Measurements from ENCODE around the gene SLC1A2.

SLC1A2 gene

DNA sequence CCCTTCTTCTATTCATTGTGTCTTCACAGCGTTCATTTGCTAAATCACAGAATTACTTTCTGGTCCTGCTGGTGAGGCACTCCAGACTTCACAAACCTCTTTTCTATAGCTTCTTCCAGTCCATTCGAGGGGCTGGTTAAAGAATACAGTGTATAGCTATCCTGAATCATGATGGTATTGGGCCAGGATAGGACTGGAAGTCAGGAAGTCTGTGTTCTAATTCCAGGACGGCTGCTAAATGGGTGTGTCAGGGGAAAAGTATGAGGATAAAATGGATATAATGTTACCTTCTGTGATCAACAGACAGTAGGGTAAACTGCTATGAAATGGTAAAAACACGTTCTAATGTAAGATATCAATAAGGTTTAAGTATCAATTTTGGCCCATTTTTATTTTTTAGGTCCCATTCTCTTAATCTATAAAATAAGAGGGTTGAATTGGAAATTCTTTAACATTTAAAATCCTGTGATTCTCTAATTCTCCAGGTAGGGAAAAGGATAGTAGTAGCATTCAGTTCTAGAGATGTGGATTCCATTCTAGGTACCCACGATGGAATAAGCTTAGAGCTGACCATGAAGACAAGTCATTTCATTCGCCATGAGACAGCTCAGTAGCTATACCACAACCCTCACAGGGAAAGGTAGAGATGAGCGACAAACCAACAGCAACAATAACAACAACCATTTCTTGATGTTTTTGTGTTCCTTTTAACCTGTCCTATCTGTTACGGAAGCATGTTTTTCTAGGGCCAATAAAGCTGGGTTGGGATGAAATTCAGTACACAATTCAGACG is 96.1 kb downstream of the SLC1A2 start:
- no peak for FAIRE-seq

DNA sequence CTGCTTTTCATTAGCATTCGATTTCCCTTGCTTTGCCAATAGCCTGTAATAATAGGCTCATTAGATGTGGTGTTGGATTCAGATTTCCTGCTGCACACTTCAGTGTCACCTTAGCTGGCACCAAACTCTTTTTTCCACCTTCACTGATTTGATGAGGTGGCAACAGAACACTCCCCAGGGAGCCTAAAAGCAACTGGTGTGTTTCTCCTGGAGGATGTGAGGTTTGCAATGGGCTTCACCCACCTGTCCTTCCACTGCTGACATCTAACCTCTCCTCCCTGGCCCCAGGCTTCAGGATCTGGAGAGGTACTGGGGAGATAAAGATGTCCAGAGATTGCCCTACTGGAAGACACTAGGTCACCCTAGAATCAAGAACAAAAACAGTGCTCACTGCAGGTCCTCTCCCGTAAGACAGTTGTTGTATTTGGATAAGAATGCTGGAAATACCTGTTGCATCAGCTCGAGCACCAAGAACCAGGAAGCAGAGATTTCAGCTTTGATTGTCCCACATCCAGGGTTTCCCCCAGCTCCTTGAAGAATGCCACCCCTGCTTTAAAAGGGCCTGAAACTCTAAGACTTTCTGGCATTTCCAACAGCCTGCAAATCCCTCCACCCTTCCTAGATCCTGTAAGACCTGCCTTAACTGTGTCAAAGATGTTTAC is 96.9 kb downstream of the SLC1A2 start:
- FAIRE-seq: no peak

DNA sequence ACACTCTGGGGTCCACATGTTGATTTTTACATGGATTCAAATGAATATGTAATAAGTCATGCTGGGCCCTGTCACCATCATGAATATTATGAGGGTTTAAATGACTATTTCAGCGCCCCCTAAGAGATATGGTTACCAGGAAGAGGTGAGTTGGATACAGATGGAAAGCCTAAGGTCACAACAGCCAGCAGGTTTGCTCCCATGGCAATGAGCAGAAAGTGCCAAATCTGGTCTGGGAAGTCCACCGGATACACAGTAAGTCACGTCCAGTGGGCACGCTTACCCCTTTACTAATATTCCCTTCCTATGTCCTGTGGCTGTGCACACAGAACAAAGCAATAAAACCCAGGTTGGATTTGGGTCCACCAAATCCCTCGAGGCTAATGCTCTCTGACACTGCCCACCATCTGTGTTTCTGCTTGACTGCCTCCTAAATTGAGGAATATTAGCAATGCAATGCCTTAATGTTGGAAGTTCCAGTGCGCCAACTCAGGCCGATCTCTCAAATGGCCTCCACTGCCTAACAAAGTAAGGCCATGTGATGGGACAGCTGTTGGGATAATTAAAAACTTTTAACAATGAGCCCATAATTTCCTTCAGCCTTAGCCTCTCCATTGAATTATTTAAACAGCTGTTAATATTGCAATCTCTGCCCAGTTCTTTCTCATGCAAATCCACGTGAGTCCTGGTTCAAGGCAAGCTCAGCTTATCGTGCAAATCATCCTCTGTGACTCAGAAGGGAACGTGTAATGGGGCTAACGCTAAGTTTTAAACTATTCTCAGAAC is 97.6 kb downstream of the SLC1A2 start:
- no peak for FAIRE-seq

DNA sequence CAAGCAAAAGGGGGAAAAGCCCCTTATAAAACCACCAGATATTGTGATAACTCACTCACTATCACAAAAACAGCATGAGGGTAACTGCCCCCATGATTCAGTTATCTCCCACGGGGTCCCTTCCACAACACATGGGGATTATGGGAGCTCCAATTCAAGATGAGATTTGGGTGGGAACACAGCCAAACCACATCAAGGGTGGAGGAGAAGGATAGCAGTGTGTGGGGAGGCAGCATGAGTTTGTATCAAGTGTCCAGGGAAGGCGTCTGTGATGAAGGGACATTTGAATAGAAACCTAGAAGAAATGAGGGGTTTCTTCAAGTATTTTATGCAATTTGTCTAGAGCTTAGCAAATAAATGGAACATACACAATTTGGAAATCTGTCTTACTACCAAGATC is 98.2 kb downstream of the SLC1A2 start:
- no peak for FAIRE-seq

DNA sequence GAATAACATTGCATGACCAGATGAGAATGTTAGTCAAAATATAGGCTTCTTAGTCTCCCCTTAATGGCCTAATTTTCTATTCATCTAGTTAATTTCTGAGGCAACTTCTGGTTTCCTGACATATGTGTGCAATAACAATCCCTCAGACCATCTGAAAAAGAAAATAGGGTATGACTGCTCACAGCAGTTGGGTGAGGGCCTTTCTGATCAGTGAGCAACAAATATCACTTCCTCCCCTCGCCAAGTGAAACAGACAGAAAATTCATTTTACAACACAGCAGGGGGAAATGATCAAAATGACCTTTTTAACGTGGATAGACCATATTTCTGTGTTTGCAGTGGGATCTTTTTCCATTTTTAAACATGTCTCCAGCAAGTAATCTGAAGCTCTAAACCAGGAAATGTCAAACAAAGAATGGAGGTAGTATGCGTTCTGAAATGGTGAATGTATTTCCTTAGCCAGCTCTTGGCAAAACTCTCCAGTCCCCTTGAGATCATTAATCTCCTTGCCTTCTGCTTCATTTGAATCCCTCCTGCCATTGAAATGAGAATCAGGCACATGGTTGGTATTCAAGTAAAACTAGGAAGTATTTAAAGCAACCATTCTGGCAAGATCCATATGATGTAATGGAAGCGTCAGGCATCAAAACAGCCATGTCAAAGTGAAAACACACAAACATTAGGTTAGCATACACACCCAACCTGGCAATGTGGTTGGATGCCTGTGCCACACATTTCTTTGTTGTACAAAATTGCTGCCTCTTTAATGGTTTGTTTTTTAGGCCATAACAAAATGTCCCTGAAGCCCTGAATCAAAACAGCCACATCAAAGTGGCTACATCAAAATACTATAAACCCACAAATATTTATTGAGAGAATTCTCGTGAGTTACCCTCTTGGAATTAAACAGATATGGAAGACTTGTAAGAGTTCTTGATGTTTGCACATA is 100.1 kb downstream of the SLC1A2 start:
- no peak for FAIRE-seq

DNA sequence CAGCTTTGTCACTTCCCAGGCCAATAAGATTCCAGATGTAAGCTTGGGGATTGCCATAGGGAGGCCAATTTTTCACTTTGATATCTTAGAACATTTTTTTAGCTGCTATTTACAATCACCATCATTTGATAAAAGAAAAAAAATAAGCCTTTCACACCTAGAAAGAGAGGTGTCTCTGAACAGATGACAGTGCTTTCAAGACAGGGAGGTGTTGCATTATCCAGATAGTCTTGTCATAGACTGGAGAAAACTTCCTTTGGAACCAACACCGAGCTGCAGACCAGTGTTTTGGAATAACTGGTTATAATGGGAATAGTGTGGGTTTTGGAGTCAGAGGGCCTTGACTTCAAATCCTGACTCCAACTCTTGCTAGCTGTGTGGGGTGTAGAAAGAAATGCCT is 101.0 kb downstream of the SLC1A2 start:
- FAIRE-seq: no peak

DNA sequence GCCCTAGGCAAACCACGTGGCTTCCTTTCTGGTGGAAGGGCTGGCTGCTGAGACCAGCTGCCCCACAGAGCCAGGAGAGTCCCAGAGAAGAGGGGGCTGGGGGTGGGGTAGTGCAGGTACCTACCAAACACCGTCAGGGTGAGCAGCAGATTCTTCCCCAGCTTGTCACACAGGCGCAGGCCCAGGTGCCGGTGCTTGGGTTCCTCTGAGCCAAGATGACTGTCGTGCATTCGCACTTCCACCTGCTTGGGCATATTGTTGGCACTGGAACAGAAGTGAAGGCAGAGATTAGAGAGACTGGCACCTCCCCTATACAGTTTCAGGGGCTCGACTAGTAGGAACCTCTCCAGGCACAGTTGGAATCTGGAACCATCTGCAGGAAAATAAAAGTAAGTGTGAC is 102.1 kb downstream of the SLC1A2 start:
- no peak for FAIRE-seq

DNA sequence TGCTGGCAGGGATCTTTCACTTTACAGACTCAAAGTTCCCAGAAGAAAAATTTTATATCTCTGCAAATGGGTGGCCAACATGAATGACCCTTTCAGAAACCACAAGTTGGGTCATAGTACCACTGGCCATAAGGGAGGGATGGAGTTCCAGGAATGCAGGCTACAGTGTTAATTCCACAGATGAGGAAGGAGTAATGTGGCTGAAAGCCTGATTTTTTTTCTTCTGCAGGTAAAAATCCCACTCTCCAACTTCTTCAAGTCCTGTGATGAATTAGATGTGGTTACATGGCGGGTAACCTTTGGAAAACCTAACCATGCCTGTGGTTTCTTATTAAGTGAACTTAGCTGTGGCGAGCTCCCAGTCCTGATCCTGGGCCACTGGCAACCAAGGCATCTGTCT is 103.2 kb downstream of the SLC1A2 start:
- no peak for FAIRE-seq

DNA sequence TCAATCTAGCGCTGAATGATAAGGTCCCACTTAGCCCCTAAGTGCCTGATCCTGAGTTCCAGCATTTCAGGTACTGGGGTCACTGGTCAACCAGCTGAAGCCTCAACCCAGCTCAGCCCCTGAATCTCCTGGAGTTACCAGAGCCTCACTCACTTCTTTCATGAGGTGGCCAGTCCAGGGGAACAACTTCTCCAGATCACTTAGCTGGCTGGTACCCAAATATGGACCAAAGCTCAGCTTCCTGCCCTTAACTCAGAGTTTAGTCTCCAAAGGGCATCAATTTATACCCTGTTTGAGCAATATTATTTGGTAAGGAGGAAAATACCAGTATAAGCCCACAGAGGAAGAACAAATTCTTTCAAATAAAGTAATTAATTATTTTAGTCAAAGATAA is 105.6 kb downstream of the SLC1A2 start:
- no peak for FAIRE-seq

DNA sequence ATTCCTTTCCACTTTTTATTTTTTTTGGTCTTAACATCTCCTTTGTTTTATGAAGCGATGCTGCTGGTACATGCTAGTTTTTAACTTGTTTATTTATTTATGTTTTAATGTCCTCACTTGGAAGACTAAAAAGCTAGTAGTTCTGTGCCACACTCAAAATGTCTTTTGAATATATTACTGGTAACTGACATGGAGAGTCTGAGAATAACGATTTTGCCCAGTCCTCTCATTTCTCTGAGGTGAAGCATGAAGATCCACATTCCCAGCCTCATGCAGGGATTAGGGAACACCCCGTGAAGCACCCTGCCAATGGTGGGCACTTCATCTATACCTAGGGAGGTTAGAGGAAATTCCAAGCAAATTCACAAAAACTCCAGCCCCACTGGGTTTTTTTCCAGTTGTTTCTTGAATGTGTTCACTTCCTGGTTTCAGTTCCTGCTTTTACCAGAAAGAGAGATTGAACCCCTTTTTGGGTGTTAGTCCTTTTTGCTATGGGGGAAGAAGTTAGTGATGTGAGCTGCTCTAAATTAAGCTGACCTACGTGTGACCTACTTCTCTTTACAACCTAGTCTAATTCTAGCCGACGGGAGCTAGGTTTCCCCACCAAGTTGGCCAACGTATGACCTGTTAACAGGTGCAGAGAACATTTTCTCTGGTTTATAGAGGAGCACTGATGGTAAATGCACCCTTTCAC is 106.1 kb downstream of the SLC1A2 start:
- FAIRE-seq: no peak

DNA sequence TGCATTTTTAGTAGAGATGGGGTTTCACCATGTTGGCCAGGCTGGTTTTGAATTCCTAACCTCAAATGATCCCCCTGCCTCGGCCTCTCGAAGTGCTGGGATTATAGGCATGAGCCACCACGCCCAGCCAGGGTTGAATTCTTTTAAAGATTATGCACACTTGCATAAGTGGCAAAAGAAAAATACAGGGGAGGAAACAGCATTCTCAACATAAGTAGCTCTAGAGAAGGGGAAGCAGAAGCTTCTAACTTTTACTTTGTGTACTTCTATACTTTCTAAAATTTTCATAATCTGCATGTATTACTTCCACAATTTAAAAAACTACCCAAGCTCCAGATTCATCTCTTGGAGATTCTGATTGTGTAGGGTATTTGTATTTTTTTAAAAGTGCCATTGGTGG is 108.0 kb downstream of the SLC1A2 start:
- no peak for FAIRE-seq

DNA sequence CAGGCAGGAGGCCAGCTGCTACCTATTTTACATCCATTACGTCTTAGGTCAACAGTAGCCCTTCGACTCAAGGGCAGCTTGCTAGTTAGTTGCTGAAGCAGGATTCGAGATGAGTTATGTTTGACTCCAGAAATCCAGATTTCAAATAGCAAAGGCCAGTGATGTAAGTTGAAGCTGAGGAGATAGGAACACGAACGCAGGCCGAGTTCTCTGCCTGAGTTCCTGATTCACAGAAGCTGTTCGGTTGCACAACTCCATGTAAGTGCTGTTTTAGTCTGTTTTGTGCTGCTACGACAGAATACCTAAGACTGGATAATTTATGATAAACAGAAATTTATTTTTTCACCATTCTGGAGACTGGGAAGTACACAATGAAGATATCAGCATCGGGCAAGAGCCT is 111.2 kb downstream of the SLC1A2 start:
- FAIRE-seq: no peak

DNA sequence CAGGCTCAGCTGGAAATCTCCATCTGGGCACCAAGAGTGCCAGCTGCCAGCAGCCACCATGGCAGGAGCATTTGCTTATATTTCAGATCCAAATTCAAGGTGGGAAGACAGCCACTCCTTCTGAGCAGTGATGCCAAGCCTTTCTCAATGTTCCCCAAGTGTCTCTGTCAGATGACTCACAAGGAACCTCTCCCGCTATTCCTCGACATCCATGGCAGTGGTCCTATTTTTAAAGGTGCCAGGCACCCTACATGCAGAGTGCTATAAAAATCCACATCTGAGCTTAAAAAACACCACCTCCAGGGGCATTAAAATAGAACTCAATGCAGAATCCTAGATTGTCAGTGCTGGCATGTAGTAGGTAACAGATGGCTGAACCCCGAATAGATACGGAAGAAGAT is 112.1 kb downstream of the SLC1A2 start:
- no peak for FAIRE-seq

DNA sequence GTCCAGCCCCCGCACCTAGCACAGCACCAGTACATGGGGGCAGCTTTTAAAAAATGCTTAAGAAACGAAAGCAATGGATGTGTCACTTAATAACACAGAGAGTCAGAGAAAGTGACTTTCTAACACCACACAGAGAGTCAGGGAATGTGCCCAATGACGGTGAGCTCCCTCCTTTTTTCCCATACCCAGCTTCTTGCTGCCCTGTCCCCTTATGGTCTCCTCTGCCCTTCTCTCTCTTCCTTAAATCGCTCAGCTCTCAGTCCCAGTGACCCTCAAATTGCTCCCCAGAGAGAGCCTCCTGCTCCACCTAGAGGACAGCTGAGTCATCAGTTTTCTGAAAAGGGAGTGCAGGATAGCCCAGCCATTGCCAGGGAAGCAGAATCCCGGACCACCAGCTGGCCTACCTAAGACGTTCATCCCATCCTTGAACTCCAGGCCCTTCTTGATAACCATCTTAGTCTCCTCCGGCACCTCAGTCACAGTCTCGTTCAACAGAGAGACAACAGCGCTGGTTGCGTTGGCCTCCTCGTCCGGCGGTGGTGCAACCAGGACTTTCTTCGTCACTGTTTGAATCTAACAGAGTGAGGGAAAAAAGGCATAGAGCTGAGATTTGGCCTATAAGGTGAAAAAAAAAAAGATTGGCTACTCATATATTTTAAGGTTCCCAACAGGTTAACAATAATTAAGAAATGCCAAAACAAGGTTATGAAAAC is 113.5 kb downstream of the SLC1A2 start:
- no peak for FAIRE-seq

DNA sequence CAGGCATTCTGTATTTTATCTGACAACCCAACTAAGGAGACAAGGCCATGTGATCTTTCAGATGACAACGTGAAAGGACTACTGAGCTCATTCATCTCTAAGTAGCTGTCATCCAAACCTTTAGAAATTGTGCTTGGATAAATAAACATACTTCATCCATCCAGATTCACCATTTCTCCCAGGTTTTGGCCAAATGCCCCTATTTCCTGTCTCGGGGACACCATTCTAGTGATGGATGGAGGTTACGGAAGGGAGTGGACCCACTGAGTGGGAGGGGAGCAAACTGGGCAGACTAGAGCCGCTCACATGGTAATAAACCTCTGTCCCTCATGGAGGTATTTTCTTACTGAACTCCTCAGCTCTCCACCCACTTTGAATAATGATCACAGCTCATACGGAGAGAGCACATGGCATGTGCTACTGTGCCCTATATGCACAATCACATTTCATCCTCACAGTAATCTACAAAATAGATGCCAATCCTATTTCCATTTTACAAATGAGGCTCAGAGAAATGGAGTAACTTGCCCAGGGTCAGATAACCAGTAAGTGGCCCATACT is 114.4 kb downstream of the SLC1A2 start:
- FAIRE-seq: no peak

DNA sequence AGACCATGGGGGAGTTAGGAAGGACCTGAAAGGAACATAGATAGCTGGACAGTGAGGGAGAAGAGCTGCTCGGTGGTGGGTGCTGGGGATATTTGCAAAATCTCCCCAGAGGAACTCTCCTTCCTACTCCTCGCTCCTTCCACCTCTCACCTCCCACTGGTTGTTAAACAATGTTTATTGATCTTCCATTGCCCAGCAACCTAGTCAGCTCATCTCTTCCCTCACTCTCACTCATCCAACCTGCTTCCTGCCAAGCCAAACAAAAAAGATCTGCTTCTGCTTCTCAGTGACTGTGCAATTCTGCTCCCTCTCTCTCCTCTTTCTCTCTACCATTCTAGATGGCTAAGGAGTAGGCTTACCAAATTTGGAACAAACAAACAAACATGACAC is 115.0 kb downstream of the SLC1A2 start:
- no peak for FAIRE-seq

DNA sequence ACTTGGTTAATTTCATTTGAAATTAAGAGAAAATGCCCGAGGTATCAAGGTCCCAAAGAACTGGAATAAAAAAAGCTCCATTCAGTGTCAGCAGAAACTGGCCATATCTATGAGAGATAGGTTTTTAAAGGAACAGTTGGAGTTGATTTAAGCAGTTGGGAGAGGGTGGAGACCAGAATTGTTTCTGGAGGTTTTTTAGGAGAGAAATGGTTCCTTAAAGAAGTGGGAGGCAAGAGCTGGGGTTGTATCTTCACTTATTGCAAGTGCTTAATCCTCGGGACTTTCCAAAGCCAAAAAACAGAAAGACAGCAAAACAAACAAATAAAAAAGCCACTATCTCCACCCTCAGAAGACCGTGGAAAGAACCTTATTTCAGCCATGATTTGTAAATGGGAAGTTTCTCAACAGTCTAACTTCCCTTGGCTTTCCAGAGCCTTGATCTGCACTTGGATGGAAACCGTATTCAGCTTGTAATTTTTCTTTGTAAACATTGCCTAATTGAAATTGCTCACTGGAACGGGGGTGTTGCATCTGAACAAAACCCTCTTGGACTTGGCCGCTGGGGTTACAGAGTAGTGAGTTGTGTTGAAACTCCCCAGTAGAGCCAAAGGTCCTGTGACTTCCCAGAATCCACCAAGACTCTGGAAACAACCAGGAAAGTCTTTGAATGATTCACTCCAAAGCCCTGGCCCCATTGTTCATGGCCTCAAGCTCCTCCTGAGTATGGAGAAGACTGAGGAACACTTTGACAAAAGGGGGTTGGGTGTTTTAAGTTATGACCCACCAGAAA is 115.6 kb downstream of the SLC1A2 start:
- no peak for FAIRE-seq

DNA sequence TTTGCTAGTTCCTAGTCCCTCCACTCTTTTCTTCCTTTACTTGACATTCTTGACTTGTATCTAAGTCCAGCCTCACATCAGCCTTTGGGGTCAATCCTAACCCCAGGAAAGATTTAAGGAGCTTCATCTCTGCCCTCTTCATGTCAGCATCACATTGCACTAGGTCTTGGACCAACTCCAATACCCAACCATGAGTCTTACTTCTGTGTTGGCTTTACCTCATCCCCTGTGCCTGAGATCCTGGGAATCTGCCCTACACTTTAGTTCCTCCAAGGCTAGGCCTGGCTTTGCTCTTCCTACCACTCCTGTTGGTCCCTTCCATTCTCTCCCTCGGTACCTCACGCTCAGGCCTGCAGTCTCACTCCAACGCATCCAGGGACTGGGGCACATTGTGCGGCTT is 117.0 kb downstream of the SLC1A2 start:
- no peak for FAIRE-seq

DNA sequence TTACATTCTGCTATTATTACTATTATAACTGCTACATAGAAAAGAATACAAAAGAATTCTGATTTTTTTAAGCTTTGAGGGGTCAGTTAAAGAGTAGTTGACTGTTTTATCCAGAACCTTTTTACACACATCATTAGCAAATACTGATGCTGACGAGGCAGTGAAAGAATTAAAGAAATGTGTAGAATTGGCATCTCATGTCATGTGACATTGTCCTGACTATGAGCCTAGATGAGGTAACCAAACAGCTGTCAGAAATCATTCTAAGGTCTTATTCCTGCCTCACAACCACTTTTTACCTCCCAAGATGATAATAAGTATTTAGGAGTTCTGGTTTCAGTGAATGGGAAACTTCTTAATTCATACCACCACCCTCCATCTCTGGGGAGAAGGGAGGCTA is 121.0 kb downstream of the SLC1A2 start:
- FAIRE-seq: no peak

DNA sequence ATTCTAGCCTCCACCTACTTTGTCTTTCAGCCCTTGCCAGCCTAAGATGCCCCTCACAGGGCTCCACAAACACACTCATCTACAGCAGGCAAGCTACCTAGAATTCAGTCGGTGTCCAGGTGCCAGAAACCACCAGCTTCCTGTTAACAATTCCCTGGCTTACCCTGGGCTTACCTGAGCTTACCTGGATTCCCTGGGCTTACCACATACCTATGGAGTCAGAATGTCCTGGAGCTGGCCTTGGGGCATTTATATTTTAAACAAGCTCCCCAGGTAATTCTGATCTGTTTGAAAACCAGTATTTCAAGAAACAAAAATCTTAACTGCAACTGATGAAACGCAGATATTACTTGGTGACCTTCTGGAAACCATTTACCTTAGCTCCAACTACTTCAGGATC is 123.6 kb downstream of the SLC1A2 start:
- no peak for FAIRE-seq

Measured in TTC549 (cell line).